HG03280 (cell line): ENCODE data around the gene NPY.
"Not testable (repeated sequence)": the region's sequence is repeated elsewhere in the genome, so short reads cannot be mapped to it uniquely, and the experiment has no call there.

Experiments
- ATAC-seq: cut with Tn5 transposase; IDR thresholded peaks from one replicate; pipeline ENCODE4 v1.9.1; 2021; ENCODE audit warnings: mild to moderate bottlenecking, moderate library complexity; ENCODE audit not compliant: unreplicated experiment

The NPY gene

GRCh38 chr7:24283897-24284698 lies at the start of gene NPY:
Gene NPY (plus strand): TSS chr7:24284190. CDS start chr7:24285241, 1,051 bp downstream.
- no peak for ATAC-seq

DNA sequence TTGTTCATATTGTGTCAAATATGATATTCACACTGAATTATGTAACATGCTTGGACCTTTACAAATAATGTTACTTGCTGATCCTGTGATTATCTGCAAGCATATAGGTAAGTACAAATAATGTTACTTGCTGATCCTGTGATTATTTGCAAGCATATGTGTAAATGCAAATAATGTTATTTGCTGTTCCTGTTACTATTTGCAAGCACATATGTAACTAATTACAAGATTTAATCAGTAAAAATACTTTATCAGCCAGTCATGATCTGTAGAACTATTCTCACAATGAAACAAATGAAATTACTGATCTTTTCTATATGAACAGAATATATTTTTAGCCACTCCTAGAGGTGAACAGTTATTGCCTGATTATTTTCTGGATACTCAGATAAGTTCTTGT lies 44.7 kb upstream of the NPY start:
- ATAC-seq, result no peak

DNA sequence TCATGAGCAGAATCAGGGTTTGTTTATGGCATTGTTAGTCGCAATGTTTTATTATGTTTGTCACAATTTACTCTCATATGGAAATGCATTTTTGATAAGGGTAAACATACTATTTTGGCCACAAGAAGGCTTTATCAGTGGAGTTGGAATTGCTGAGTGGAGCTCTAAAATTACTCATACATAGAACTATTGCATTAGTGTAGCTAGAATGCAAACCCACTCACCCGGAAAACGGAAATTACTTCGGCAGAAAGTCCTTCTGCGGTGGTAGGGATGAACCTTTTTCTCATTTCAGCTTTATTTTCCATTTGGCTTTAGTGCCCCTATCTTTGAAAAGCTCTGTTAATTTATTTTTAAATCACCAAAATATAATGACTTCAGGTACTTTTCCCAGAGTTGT lies 42.8 kb upstream of the NPY start:
- ATAC-seq, result no peak

DNA sequence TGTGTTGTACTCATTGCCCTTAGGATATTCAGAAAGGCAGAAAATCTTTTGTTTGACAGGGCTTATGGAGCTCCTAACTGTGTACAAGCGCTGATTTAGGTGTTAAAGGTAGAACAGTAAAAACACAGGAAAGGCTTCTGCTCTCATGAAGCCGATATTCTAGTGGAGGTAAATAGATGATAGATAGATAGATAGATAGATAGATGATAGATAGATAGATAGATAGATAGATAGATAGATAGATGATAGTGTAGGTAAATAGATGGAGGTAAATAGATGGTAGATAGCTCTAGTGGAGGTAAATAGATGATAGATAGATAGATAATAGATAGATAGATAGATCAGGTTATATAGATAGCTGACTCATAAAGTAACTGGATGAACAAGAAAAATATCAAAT lies 39.4 kb upstream of the NPY start:
- no peak for ATAC-seq

DNA sequence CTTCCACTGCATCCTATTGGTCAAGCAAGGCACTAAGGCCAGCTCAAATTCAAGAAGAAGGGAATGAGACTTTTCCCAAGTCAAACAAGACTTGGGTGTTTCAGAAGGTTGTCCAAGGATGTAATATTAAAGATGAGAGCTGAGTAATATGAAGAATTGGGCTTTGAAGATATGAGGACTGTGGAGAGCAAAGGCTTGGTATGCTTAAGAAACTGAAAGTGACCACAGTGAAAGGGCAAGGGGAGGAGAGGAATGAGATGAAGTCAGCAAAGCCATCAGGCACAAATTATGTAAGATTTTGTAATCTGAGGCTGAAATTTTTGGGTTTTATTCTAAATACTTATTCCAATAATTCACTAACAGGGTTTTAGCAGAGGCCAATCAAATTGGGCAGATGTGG lies 38.6 kb upstream of the NPY start:
- no peak for ATAC-seq

DNA sequence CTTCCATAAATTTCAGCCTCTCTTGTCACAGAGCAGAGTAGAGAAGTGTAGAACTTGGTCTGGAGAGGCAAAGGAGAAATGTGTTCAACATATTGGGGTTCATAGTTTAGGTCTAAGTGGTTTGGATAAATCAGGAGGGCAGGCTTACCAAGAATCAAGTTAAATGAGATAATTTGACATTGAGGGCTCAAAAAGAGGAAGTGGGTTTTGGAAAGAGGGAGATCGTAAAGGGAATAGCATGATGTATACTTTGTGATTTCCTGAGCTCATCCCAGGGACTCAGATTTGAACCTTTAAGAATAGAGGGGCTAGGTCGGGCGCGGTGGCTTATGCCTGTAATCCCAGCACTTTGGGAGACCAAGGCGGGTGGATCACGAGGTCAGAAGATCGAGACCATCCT lies 34.7 kb upstream of the NPY start:
- no peak for ATAC-seq

GRCh38 chr7:24251568-24251967 lies 32.4 kb upstream of the NPY start:
- ATAC-seq, result no peak

DNA sequence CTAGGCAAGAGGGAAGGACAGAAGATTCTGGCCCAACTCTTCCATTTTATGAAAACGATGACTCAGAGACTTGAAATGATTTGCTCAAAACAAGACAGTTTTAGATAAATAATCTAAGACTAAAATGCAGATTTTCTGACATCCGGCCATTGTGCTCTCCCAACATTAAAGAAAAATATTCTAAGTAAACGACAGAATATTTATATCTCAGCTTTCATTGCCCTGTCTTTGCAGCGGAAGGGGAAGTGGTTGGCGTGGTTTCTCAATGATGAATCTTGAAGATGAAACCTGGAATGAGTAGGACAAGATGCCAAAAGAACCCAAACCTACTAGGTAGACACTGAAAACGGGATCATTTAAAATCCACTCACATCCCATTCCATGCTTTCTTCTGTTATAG lies 28.9 kb upstream of the NPY start:
- no peak for ATAC-seq

GRCh38 chr7:24258324-24258723 lies 25.7 kb upstream of the NPY start:
- not testable (repeated sequence) for ATAC-seq

GRCh38 chr7:24271938-24272337 lies 12.1 kb upstream of the NPY start:
- no peak for ATAC-seq

DNA sequence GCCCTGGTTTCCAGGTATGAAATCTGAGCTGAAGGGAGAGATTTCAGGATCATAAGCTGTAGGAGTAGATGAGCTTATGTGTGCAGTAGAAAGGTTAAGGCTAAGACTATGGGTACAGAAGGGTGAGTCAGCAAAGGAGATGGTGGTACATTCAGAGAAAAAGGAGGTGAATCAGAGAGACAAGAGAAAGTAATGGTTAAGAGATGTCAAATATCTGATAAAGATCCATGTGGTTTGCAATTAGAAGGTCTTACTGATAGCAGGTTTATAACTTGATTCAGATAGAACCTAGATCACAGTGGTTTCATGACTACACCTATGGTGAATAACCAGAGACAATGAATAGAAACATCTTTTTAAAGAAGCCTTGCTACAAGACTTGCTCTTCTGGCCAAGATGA lies 4.5 kb upstream of the NPY start:
- ATAC-seq, result no peak

DNA sequence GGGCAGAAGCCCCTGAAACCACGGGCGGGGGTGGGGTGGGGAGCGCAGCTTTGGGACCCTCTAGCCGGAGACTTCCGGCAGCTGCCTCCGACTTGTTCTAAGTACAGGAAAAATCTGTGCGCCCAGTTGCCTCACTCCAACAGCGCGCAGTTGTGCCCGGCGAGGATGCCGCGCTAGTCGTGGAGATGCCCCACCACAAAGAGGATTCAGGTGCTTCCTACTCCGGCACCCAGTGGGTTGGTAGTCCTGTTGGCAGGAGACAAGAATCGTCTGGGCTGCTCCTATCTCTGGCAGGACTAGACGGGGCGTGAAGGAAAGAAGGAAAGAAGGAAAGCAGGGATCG lies 465 bp upstream of the NPY start:
- ATAC-seq, result no peak

GRCh38 chr7:24284699-24285506 lies 913 bp downstream of the NPY start:
- ATAC-seq, result no peak

DNA sequence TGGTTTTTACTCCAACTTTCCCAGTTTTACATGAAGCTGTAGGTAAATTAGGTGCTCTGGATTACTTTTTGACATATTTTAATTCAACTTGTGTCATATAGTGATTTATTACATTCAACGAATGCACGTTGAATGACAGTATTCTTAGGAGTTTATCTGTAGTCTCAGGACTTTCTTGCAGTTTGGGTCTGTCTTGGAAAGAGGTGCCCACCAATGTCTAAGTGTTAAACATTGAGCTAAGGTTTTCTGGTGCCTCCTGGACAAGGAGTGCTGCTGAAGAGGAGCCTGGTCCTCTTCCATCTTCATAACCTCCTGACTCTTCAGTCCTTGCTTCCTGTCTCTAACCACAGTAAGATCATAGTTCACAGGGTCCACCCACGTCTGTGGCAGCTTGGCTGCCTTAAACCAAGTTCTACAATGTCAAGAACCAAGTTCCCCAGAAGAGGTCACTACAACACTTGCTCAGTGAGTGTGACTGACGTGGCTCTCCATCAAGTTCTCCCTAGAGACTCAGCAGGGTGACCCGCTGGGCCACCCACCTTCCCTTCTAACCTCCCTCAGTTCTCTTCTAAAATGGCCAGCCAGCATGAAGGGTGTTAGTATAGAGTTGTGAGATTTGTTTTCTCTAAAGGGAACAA lies 6.1 kb downstream of the NPY start:
- peak; percentile 98 for ATAC-seq

GRCh38 chr7:24291271-24291670 lies 7.3 kb downstream of the NPY start:
- ATAC-seq, result no peak

DNA sequence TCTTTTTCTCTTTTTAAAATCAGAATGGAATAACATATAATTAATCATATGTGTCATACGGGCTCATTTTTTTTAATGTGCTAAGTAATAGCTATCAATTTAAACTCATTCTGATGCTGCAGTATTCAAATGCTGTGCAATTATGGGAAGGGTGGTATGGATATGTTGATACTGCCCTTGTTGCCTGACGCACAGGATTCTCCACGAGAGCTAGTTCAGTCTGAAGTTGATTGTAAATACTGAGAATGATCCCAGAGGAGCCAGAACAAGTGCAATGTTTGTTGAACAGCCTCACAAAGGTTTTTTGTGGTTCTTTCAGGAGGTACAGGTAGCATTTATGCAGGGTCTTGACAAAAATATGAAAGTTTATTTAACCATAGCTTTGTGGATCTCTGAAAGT lies 13.4 kb downstream of the NPY start:
- no peak for ATAC-seq

DNA sequence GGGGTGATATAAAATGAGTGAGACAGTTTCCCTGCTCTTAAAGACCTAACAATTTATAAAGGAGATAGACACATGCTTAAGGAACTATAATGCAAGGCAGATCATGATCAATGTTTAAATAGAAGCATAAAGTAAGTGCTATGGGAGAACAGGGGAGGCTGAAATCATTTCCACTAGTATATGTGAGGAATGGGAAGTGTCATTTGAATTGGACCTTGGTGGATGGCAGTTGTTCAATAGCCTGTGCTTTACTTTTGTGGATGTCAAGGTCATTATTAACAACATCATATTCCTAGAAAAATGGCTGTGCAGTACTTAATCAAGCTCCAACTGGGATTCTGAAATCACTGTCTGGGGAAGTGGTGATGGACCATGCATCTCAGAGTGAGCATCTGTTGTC lies 14.7 kb downstream of the NPY start:
- no peak for ATAC-seq

- no peak for ATAC-seq
Observed at GRCh38 chr7:24299192-24299591, 15.2 kb downstream of the NPY start.

- ATAC-seq, result no peak
Observed at GRCh38 chr7:24301703-24302102, 17.7 kb downstream of the NPY start.

DNA sequence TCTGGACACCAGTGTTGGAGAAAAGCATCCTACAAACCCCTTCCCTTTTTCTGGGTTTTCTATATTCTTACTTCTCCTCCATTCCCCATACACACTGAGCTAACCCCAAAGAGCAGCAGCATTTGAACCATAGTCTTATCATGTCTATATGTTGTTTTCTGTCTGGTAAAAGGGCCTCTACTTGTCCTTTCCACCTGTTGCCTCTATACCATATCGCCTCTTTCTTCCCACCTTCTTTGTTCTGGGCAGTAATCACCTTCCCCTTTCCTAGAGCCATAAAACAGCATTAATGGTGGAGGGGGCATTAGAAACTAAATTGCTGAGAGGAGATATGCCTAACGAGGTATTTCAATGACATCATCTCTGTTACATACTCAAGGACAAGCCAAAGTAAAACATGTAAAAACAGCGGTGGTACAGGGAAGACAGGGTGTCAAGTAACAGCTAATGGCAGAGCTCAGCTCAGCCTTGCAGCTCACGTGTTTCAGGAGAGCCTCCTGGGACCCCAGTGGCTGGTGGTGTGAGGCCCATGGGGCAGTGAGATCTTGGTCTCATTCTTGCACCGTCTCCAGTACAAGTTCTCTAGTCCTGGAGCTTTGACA lies 20.6 kb downstream of the NPY start:
- ATAC-seq, result no peak

DNA sequence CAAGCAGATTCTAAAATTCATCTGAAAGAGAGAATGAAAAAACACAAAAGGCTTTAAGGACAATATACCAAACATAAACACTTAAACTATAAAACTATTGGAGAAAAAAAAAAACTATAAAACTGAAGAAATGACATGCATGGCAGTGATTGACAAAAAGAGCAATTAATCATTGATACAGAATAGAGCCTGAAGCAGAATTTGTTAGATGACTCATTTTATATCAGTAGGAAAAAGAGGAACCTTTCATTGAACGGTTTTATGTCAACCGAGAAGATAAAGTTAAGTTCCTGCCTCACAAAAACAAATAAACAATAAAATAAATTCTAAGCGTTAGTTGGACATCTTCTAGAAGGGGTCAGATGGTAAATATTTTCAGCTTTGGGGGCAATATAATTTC lies 23.3 kb downstream of the NPY start:
- ATAC-seq, result no peak

- ATAC-seq, result no peak
Observed at GRCh38 chr7:24312588-24312987, 28.6 kb downstream of the NPY start.
